Sigmoid colon (tissue), 7 donors: ENCODE measurements around the gene ECSIT. TPM values are rescaled to one million over a fixed set of nuclear protein-coding genes. Genes with fewer than 3 reads are reported as not detected.

Experiments used
- DNase-seq: peaks from one replicate; pipeline ENCODE4 v3.0.0-alpha.2; 2019
- H3K27ac ChIP-seq, 4 donors: fragments of 200-600 bp; sonication (generic); one replicate each; pipeline ENCODE4 v1.5.1; 2016 to 2019; ENCODE audit warnings: mild to moderate bottlenecking in 1 of 4
- H3K27me3 ChIP-seq, 3 donors: fragments of 200-600 bp; sonication (generic); one replicate each; pipeline ENCODE4 v1.5.1; 2019; ENCODE audit warnings: mild to moderate bottlenecking in 1 of 3
- H3K36me3 ChIP-seq, 4 donors: fragments of 200-600 bp; sonication (generic); one replicate each; pipeline ENCODE4 v1.5.1; 2016 to 2019
- H3K4me1 ChIP-seq, 4 donors: fragments of 200-600 bp; sonication (generic); one replicate each; pipeline ENCODE4 v1.5.1; 2017 to 2019
- H3K4me3 ChIP-seq, 4 donors: fragments of 200-600 bp; sonication (generic); one replicate each; pipeline ENCODE4 v1.5.1; 2017 to 2019; ENCODE audit warnings: mild to moderate bottlenecking in 2 of 4, moderate library complexity in 1 of 4
- H3K9me3 ChIP-seq, 4 donors: fragments of 200-600 bp in 3 of 4; sonication (generic) in 3 of 4; one replicate each; pipeline versions ENCODE4 v1.5.1 to v1.6.1; 2013 to 2019
- CTCF ChIP-seq, 4 experiments: fragments of 450-650 bp in 3 of 4; fragments of 200-600 bp in 1 of 4; IDR thresholded peaks; one replicate each; pipeline ENCODE4 v1.5.1; 2016 to 2019; ENCODE audit warnings: antibody characterized with exemption in 4 of 4, mild to moderate bottlenecking in 3 of 4, moderate library complexity in 2 of 4
- EP300 ChIP-seq, 4 donors: sonication (generic); formaldehyde crosslinking; IDR thresholded peaks; one replicate each; pipeline ENCODE4 v1.6.1; 2017; ENCODE audit warnings: antibody characterized with exemption in 4 of 4
- POLR2A ChIP-seq, 2 donors: fragments of 450-650 bp; IDR thresholded peaks; one replicate each; pipeline ENCODE4 v1.6.1; 2016; ENCODE audit warnings: antibody characterized with exemption in 2 of 2, mild to moderate bottlenecking in 2 of 2, moderate library complexity in 2 of 2
- POLR2AphosphoS5 ChIP-seq, 4 donors: sonication (generic); formaldehyde crosslinking; IDR thresholded peaks; one replicate each; pipeline ENCODE4 v1.6.1; 2017; ENCODE audit warnings: antibody characterized with exemption in 4 of 4
- WGBS, 2 donors: extraction: QIAGEN DNeasy Blood & Tissue Kit; methylation state at CpG; one replicate each; pipeline ENCODE4 v1.1.7; 2013; 5-methylcytosine and 5-hydroxymethylcytosine counted together
- intact Hi-C: fragments of 100-400 bp; cut with DNase I; formaldehyde crosslinking; loops from one replicate; pipeline ENCODE4 v1.15.1; 2023
- polyA plus RNA-seq, 3 donors: library from polyadenylated mRNA; stranded (reverse); fragments of 200-250 nt; gene quantifications; one replicate each; pipeline ENCODE4 v1.2.3, GENCODE V29; 2013
- total RNA-seq, 4 donors: library from RNA; depleted of rRNA; stranded (reverse); fragments of >200 nt; gene quantifications; one replicate each; pipeline ENCODE4 v1.1.0, GENCODE V29; 2016
- donor health status: healthy with polysubstance abuse.
- donor health status: Bipolar disorder and iron deficiency.
- donor health status: healthy.

ECSIT gene
- total and polyA plus RNA-seq, 7 donors: 60.7 to 93.5 (median 75.8) TPM

- Histone ChIP-seq H3K36me3 (peaks cover 0 to 24% (median 8%) of the 10 kb centered on the region in 4 donors), H3K27me3 (no peaks in the 10 kb centered on the region), H3K27ac (no peak overlapping the region), H3K9me3 (no peaks in the 10 kb centered on the region), H3K4me3 (no peak overlapping the region), H3K4me1 (peaks cover 0 to 20% (median 11%) of the 10 kb centered on the region in 4 donors)
- 92% methylated on average over 18 of the region's 18 CpGs for WGBS, 2 donors
- intact Hi-C loops: loop anchor here (5.0 kb wide), 1 partner anchor 70 kb away; the partner anchor contains the start of genes ODAD3 and PRKCSH
- TF ChIP-seq CTCF (IDR thresholded peaks at IDR 0.05) (no peak), EP300 (IDR thresholded peaks at IDR 0.05) (no peak), POLR2AphosphoS5 (IDR thresholded peaks at IDR 0.05) (no peak), POLR2A (IDR thresholded peaks at IDR 0.05) (no peak)
- no peak for DNase-seq
Observed at GRCh38 chr19:11507370-11508078, 21.4 kb downstream of the ECSIT start.

GRCh38 chr19:11506967-11507366 is 22.0 kb downstream of the ECSIT start:
- Histone ChIP-seq H3K36me3 (peaks cover 0 to 19% (median 6%) of the 10 kb centered on the region in 4 donors), H3K27me3 (no peaks in the 10 kb centered on the region), H3K4me3 (no peak overlapping the region), H3K27ac (no peak overlapping the region), H3K4me1 (peaks cover 0 to 20% (median 11%) of the 10 kb centered on the region in 4 donors), H3K9me3 (no peaks in the 10 kb centered on the region)
- TF ChIP-seq POLR2A (IDR thresholded peaks at IDR 0.05) (no peak), CTCF (IDR thresholded peaks at IDR 0.05) (no peak), POLR2AphosphoS5 (IDR thresholded peaks at IDR 0.05) (no peak), EP300 (IDR thresholded peaks at IDR 0.05) (no peak)
- intact Hi-C loops: loop anchor here (5.0 kb wide), 1 partner anchor 70 kb away; the partner anchor contains the start of genes ODAD3 and PRKCSH
- 92 to 94% methylated on average over 6 of the region's 6 CpGs for WGBS, 2 donors
- no peak for DNase-seq

- Histone ChIP-seq H3K4me3 (peak overlapping the region; percentile 82 to 98 (median 90)), H3K27me3 (no peaks in the 10 kb centered on the region), H3K27ac (peak overlapping the region; percentile 92 to 98 (median 98)), H3K4me1 (peaks cover 0 to 20% (median 11%) of the 10 kb centered on the region in 4 donors), H3K36me3 (peaks cover 0 to 10% (median 2%) of the 10 kb centered on the region in 4 donors), H3K9me3 (no peaks in the 10 kb centered on the region)
- TF ChIP-seq POLR2A (IDR thresholded peaks at IDR 0.05): no peak
- no peak for TF ChIP-seq EP300 (IDR thresholded peaks at IDR 0.05)
- TF ChIP-seq CTCF (IDR thresholded peaks at IDR 0.05): no peak
- no peak for TF ChIP-seq POLR2AphosphoS5 (IDR thresholded peaks at IDR 0.05)
- DNase-seq: no peak
- WGBS, 2 donors: 31 to 34% methylated on average over 20 of the region's 20 CpGs
- intact Hi-C loops: loop anchor here (5.0 kb wide), 1 partner anchor 69 kb away; the partner anchor contains the start of genes ODAD3 and PRKCSH
Observed at GRCh38 chr19:11506101-11506555, 22.8 kb downstream of the ECSIT start.

- Histone ChIP-seq H3K4me1 (peaks cover 0 to 20% (median 11%) of the 10 kb centered on the region in 4 donors), H3K27me3 (no peaks in the 10 kb centered on the region), H3K36me3 (peaks cover 0 to 5% (median 0%) of the 10 kb centered on the region in 4 donors), H3K9me3 (no peaks in the 10 kb centered on the region), H3K4me3 (peak within 1 kb of the TSS; percentile 82 to 98 (median 90)), H3K27ac (peak within 1 kb of the TSS; percentile 92 to 98 (median 98))
- WGBS, 2 donors: 0% methylated on average over 65 of the region's 65 CpGs
- intact Hi-C loops: loop anchor here (2.0 to 5.0 kb wide), 3 partner anchors 23 to 68 kb away; partner anchors contain the start of genes ECSIT, ELOF1, ODAD3 and PRKCSH
- no peak for TF ChIP-seq EP300 (IDR thresholded peaks at IDR 0.05)
- peak in 1 of 2 donors; percentile 24 for TF ChIP-seq POLR2A (IDR thresholded peaks at IDR 0.05)
- no peak for TF ChIP-seq CTCF (IDR thresholded peaks at IDR 0.05)
- TF ChIP-seq POLR2AphosphoS5 (IDR thresholded peaks at IDR 0.05): peak in 3 of 4 donors; percentile 62 to 67 (median 64)
- DNase-seq: peak; percentile 97
Observed at GRCh38 chr19:11505504-11506100, 23.3 kb downstream of the ECSIT start, which contains the start of gene ZNF653. ZNF653 (minus strand) TSS chr19:11505839; CDS start chr19:11505786, 53 bp downstream.
